GM18502 (cell line): ENCODE measurements around the gene ANKS1B.
"Not testable (repeated sequence)": the region's sequence is repeated elsewhere in the genome, so short reads cannot be mapped to it uniquely, and the experiment has no call there.

Source experiments
- ATAC-seq: cut with Tn5 transposase; IDR thresholded peaks from one replicate; pipeline ENCODE4 v1.9.1; 2021; ENCODE audit warnings: mild to moderate bottlenecking; ENCODE audit not compliant: unreplicated experiment, poor library complexity

The ANKS1B gene

DNA sequence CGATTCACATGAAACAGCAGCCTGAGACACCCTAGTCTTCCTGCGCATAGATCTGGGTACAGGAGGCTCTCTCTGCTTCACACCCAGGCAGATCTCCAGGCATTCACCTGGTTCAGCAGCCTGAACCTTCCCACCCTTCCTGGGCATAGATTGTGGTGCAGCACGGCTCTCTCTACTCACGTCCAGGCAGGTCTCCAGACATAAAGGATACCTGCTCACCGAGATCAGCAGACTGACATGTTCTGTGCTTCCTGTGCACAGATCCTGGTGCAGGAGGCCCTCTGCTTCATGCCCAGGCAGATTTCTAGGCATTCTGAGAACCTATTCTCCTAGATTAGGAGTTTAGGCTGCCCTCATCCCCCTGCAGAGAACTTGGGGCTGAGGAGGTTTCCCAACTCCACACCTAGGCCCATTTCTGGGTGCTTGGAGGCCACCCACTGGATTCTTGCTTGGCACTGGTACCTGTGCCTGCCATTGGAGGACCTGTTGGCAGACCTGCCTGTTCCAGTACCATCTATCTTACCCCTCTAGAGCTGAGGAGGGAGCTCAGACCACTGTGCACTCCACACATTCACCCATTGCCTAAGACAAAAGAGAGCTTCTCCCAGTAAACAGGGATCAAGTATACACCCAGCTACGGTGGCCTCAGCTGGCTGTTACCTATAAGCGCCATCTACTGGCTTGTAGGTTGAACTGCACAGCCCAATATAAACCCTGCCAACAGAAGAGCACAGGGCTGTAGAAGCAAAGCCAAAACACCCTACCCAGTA is 365.2 kb downstream of the ANKS1B start:
- ATAC-seq = peak; percentile 99

DNA sequence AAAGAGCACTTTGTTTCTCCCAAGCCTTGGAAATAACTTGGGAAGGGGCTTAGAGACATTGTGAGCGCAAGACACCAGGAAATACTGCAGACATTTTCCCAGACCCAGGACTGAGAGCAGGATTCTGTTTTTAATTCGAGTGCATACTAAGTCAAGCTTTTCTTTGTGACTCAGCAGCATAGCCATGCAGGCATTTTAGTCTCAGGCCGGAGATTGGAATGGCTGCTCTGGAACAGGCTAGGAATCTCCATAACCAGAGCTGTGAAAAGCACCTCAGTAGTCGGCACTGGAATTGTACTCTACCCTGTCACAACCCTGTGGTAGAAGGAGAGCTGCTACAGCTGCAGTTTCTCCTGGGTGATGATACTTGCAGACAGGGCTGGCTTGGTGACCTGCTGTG is 366.1 kb downstream of the ANKS1B start:
- no peak for ATAC-seq

DNA sequence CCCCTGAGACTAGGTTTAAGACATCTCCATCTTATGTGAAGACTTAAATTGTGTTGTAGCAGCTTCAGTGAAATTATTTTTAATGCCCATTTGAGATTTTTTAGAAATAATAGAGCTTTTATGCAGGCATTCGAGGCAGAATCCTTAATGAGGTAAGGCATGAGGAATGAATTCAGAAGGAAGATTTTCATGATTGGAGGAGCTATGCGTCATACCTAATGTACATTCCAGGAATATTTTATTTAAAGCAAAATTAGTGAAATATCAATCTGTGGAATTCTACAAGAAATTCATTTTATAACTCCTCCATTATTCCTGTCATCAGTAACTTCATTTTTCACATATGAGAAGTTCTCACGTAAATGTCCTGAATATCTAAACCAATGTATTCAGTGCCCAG is 373.1 kb downstream of the ANKS1B start:
- ATAC-seq = no peak

DNA sequence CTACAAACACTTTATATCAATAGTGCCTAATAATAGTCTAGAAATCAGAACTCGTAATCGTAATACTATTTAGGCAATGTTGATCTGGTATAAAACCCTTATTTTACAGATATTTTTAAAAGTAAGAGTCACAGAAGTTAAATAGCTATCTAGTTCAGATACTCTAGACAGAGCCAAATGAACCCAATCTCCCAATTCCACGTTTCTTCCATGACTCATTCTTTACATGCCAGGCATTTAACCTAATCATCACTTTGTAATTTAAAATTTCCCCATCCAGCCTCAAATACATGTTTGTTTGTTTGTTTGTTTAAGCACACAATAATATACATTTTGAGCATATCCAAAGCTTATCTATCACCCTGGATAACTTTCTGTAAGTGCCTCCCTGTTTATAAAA is 373.6 kb downstream of the ANKS1B start:
- ATAC-seq = no peak

DNA sequence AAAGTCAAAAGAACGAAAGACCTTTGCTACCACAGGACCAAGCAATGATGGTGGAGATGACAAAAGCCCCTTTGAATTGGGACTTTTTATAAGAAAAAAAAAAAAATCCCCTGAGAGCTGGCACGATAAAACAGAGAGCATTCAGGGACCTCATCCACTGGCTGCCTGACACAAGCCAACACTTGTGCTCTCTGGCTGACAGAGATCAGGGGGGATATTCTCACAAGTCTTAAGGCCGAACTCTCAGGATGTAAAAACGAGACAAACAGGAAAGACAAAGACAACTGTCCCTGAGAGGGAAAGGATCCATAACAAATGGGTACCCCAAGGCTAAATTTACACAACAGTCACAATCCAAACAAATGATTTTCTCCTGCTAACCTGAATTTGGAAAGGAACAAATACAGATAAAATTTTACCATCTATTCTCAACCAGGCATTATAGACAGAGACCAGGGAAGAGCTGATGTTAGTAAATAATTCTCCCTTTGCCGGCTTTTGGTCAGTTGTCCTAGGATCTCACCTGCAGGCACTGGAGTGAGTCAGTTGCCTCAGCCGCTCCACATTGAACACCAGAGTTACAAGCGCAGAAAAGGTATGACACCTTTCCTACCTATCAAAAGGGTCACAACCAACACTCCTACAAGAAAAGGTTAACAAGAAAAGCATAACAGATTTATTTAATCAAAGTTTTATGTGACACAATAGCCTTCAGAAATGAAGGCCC is 375.1 kb downstream of the ANKS1B start:
- no peak for ATAC-seq

- peak; percentile 80 for ATAC-seq
Observed at GRCh38 chr12:99600388-99600787, 384.3 kb downstream of the ANKS1B start.

- no peak for ATAC-seq
Observed at GRCh38 chr12:99598785-99599184, 386.0 kb downstream of the ANKS1B start.

DNA sequence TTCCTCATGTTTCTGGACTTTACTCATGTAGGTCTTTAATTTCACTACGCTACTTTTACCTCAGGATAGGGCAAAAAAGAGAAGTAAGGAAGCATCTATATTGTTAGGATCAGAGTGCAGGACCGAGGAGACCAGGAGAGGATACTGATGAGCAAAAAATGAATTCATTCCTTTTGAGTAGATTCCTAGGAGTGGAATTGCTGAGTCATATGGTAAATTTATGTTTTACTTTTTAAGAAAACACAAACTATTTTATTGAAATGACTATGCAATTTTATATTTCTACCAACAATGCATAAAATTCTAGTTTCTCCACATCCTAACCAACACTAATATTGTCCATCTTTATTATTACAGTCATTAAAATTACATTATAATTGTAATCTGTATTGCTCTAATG is 388.0 kb downstream of the ANKS1B start:
- ATAC-seq = no peak

DNA sequence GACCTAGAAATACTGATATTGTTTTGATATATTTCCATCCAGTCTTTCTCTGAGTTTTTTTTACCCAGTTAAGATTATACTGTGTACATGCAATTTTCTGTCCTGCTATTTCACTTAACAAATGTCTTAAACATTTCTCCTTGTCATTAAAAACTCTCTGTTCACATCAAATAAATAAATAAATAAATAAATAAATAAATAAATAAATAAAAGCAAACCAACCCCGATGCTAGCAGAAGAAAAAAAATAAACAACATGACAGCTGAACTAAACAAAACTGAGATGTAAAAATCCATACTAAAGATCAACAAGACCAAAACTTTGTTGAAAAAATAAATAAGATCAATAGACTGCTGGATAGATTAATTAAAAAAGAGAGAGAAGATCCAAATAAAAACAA is 407.6 kb downstream of the ANKS1B start:
- ATAC-seq = not testable (repeated sequence)

GRCh38 chr12:99573980-99574379 is 410.8 kb downstream of the ANKS1B start:
- no peak for ATAC-seq

DNA sequence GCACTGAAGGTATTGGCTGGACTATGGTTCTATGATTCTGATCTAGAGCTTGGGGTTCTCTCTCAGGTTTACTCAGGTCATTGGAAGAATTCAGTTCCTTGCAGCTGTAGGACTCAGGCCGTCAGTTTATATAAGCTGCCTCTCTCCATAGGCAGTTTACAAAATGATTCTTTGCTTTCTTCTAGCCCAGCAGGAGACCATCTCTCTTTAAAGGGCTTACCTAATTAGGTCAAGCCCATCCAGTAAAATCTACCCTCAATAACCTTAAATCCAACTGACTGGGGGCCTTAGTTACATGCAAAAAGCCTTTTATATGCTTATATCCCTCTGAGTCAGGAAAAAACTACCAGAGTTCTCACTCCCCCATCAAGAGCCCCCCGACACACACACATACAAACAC is 417.7 kb downstream of the ANKS1B start:
- ATAC-seq = no peak

DNA sequence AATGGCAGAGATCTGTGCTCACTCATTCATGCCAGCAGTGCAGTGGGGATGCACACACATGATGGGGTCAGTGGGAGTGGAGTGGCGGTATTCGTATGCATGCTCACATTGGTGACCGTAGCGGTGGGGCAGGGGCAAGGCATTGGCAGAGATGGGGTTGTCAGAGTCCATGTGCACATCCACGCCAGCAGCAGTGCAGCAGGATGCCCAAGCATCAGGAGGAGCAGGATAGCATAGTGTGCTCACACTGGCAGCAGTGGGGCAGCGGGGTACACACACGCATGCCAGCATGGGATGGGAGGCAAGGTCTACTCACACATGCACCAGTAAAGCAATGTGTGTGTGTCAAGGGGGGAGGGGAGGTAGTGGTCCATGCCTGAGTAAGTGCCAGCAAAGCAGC is 426.6 kb downstream of the ANKS1B start:
- ATAC-seq = no peak

- no peak for ATAC-seq
Observed at GRCh38 chr12:99553461-99553860, 431.3 kb downstream of the ANKS1B start.

DNA sequence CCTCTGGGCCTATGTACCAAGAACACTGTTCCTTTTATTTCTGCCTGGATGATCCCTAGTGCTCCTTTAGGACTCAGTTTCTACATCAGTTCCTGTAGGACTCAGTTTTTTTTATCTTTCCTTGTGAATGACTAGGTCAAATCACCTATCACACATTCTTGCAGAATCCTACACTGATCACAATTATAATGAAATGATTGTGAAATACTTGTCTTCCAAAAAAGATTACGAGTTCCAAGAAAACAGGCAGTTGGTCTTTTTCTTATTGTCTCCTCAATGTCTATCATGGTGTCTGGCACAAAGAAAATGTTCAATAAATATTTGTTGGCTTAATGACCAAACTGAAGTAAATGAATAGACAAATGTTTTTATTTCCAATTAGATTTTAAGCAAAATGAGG is 432.7 kb downstream of the ANKS1B start:
- ATAC-seq = no peak

DNA sequence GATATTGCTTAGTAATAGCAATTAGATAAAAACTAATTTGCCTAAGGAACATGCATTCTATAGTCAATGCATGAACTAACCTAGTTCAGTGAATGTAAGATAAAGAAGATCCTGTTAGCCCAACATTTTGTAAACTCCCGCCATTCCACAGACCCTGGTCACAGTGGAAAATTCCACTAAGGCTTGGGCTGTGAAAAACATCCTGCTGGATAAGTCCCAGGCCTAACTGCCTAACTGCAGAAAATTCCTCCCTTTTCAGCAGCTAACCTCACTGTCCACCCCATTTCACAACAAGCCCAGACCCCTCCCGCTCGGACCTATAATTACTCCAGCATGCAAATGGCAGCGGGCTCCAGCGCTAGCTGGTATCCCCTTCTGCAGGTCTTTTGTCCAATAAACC is 435.1 kb downstream of the ANKS1B start:
- ATAC-seq = no peak

DNA sequence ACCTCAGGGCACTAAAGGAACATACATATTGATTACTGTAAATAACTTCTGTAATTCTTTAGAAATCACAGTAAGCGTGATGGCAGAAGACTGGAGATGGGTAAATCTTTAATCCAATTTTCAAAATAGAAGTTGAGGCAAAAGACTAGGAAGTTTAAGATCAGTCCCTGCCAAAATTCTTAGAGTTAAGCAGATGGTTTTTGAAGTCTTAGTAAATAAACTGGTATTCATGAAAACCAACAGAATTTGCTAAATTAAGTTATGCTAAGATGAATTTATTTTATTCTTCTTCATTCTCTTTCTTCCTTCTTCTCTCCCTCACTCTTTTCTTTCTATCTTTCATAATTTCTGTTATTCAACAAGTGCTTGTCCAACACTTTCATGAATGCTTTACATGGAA is 435.5 kb downstream of the ANKS1B start:
- ATAC-seq = no peak

GRCh38 chr12:99544457-99544856 is 440.3 kb downstream of the ANKS1B start:
- no peak for ATAC-seq

DNA sequence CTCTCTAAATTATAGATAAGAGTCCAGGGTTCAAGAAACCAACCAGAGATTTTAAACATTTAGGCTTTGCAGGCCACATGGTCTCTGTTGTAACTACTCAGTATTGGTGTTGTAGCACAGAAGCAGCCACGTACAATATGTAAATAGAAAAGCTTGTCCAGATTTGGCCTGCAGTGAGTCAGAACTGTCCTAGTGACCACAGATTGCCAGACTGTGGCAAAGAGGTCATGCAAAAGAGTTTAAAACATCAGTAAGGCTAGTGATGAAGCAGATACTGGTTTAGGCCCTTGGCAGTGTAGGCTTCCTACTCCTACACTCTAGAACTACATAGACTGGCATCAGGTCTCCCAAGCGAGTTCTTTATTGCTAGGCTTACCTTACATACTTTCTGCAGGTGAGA is 454.8 kb downstream of the ANKS1B start:
- peak; percentile 97 for ATAC-seq

DNA sequence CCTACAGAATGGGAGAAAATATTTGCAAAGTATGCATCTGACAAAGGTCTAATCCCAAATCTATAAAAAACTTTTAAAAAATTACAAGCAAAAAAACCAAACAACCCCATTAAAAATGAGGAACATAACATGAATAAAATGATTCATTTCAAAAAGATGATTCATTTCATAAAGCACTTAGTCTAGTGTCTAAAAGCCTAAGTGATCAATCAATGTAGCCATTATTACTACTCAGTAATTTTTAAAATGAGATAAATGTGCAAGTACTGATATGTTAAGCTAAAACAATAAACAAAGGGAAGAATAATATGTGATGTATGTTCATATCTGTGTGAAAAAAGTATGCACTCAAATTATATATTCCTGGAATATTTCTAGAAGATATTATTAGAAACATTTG is 456.3 kb downstream of the ANKS1B start:
- ATAC-seq = no peak

DNA sequence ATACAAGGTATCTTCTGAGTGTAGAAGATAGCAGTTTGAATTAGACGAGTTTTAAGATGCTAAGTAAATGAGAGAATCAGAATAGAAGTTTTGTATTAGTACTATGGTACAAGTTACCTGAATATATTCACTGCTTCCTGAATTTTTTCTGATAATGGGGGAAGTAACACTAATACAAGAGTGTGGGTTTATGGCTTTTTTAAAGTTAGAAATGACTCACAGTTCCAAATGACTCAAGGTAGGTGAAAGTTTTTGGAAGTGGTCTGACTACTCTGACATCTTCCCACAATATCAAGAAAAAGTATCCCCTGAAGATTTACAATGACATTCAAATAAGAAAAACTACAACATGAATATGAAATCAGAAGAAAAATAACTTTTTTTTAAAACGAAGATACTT is 460.9 kb downstream of the ANKS1B start:
- no peak for ATAC-seq

- no peak for ATAC-seq
Observed at GRCh38 chr12:99522456-99522855, 462.3 kb downstream of the ANKS1B start.

GRCh38 chr12:99521664-99522063 is 463.1 kb downstream of the ANKS1B start:
- ATAC-seq = no peak
